GM23248 (cell line): Measurements from ENCODE around the gene TPTE. TPM values are rescaled to one million over a fixed set of nuclear protein-coding genes. Genes with fewer than 3 reads are reported as not detected.
"Not testable (repeated sequence)": the region's sequence is repeated elsewhere in the genome, so short reads cannot be mapped to it uniquely, and the experiment has no call there.

Source experiments
- DNase-seq: peaks from one replicate; pipeline ENCODE4 v3.0.0-alpha.2; 2015
- H2AFZ ChIP-seq: fragments of 200-600 bp; sonication (generic); 2 replicates; pipeline ENCODE4 v1.6.1; 2016; ENCODE audit warnings: antibody characterized with exemption
- H3F3A ChIP-seq: fragments of 200-600 bp; sonication (generic); 2 replicates; pipeline ENCODE4 v1.6.1; 2016; ENCODE audit warnings: mild to moderate bottlenecking, antibody characterized with exemption, mixed run types; ENCODE audit not compliant: insufficient read depth
- H3K27ac ChIP-seq: fragments of 200-600 bp; sonication (generic); 2 replicates; pipeline ENCODE4 v1.5.1; 2016; ENCODE audit warnings: mild to moderate bottlenecking
- H3K27me3 ChIP-seq: fragments of 200-600 bp; sonication (generic); replicated peaks from 2 replicates; pipeline ENCODE4 v1.6.1; 2016; ENCODE audit warnings: mild to moderate bottlenecking; ENCODE audit not compliant: insufficient read depth
- H3K36me3 ChIP-seq: fragments of 200-600 bp; sonication (generic); 2 replicates; pipeline ENCODE4 v1.6.1; 2016; ENCODE audit warnings: low read depth, mild to moderate bottlenecking
- H3K4me1 ChIP-seq: fragments of 200-600 bp; sonication (generic); 2 replicates; pipeline ENCODE4 v1.6.1; 2016; ENCODE audit warnings: mild to moderate bottlenecking; ENCODE audit not compliant: insufficient read depth
- H3K4me2 ChIP-seq: fragments of 200-600 bp; sonication (generic); one replicate; pipeline ENCODE4 v1.6.1; 2016; ENCODE audit warnings: mild to moderate bottlenecking; ENCODE audit not compliant: unreplicated experiment
- H3K4me3 ChIP-seq: fragments of 200-600 bp; sonication (generic); 2 replicates; pipeline ENCODE4 v1.5.1; 2016; ENCODE audit warnings: mild to moderate bottlenecking
- H3K79me2 ChIP-seq: fragments of 200-600 bp; sonication (generic); 2 replicates; pipeline ENCODE4 v1.6.1; 2016; ENCODE audit warnings: mild to moderate bottlenecking; ENCODE audit not compliant: insufficient read depth
- H3K9ac ChIP-seq: fragments of 200-600 bp; sonication (generic); 2 replicates; pipeline ENCODE4 v1.6.1; 2016; ENCODE audit warnings: mild to moderate bottlenecking
- H3K9me2 ChIP-seq: fragments of 200-600 bp; sonication (generic); 2 replicates; pipeline ENCODE4 v1.6.1; 2016; ENCODE audit warnings: mixed run types, mild to moderate bottlenecking, moderate library complexity; ENCODE audit not compliant: insufficient read depth
- H3K9me3 ChIP-seq: fragments of 200-600 bp; sonication (generic); one replicate; pipeline ENCODE4 v1.6.1; 2017; ENCODE audit warnings: low read depth
- H4K20me1 ChIP-seq: fragments of 200-600 bp; sonication (generic); 2 replicates; pipeline ENCODE4 v1.6.0; 2016; ENCODE audit not compliant: insufficient read depth
- EZH2phosphoT487 ChIP-seq: fragments of 200-600 bp; sonication (generic); IDR thresholded peaks from 2 replicates; pipeline ENCODE4 v1.6.1; 2018; ENCODE audit warnings: antibody characterized with exemption, moderate library complexity, mild to moderate bottlenecking, low read depth; ENCODE audit not compliant: insufficient read depth
- WGBS, 2 experiments: methylation state at CpG; one replicate each; pipeline ENCODE4 v1.1.6; 2015 to 2017; ENCODE audit warnings: low lambda C conversion rate in 2 of 2, low coverage in 1 of 2; ENCODE audit errors: missing lambda C conversion rate in 2 of 2; 5-methylcytosine and 5-hydroxymethylcytosine counted together
- in situ Hi-C: fragments of 300-500 bp; cut with MboI; formaldehyde crosslinking; loops from 2 replicates; pipeline ENCODE4 v1.15.0; 2020
- polyA plus RNA-seq: library from polyadenylated mRNA; unstranded; fragments of >200 nt; fragmentation: Nextera tagmentation; extraction: Ambion mirVana; gene quantifications from 2 replicates; pipeline ENCODE4 v1.2.1, GENCODE V29; 2016
- small RNA-seq: library from RNA; depleted of rRNA; stranded (forward); fragments of <200 nt; gene quantifications from one replicate; pipeline ENCODE3, GENCODE V24; 2014; ENCODE audit warnings: low read depth, low replicate concordance
- total RNA-seq: library from RNA; depleted of rRNA; stranded (reverse); fragments of >200 nt; shearing (Covaris generic); gene quantifications from 2 replicates; pipeline ENCODE4 v1.2.3, GENCODE V29; 2014

Gene TPTE
- total and polyA plus RNA-seq, 2 experiments from 2014 or later: not detected

DNA sequence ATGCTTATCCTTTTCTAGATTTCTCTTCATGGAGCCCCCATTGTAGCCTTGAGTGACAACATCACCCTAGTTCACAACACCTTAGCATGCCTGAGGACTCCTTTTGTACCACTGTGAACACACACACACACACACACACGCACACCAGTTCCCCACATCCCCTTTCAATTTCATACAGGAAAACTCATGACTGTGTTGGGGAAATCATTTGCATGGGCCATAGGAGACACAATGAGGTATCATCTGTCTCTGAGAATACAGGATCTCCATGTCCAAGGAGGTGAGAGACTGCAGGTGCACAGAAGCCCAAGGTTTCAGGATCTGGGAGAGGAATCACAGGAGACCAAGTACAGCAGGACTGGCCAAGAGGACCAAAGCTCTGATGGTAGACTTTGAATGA, 119.7 kb downstream of the TPTE start:
- H3K27ac ChIP-seq: no peak overlapping the region
- peaks cover 4% of the 10 kb centered on the region for H3K9me3 ChIP-seq
- TF ChIP-seq EZH2phosphoT487: no peak
- no peak overlapping the region for H3K4me2 ChIP-seq
- no peaks in the 10 kb centered on the region for H3K36me3 ChIP-seq
- no peaks in the 10 kb centered on the region for H3K79me2 ChIP-seq
- no peaks in the 10 kb centered on the region for H3K4me1 ChIP-seq
- in situ Hi-C loops: no loop called here
- DNase-seq: no peak
- no peak overlapping the region for H2AFZ ChIP-seq
- no peak overlapping the region for H3K9ac ChIP-seq
- no peak overlapping the region for H3K4me3 ChIP-seq
- H4K20me1 ChIP-seq: no peaks in the 10 kb centered on the region
- 19 to 29% methylated on average over 1 of the region's 1 CpG for WGBS, 2 experiments
- no peaks in the 10 kb centered on the region for H3K9me2 ChIP-seq
- no peaks in the 10 kb centered on the region for H3K27me3 ChIP-seq
- no peaks in the 10 kb centered on the region for H3F3A ChIP-seq

DNA sequence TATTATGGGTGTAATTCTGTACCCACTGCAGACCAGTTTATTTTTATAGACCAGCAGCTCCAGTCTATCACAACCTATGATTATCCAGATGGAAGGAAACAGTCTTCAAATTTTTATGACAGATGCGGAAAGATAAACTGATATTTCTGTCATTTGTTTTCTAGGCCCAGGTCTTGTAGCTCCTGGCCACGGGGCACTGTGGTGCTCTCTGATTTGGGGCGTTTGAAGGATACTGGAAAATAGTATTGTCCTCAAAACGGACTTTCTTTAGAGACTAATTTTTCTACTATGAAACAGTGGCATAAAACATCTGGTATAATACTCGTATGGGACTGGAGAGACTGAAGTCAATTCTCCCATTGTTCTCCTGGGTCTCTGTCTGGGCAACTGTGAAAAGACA, 124.3 kb downstream of the TPTE start:
- H3K36me3 ChIP-seq: not testable (repeated sequence)

DNA sequence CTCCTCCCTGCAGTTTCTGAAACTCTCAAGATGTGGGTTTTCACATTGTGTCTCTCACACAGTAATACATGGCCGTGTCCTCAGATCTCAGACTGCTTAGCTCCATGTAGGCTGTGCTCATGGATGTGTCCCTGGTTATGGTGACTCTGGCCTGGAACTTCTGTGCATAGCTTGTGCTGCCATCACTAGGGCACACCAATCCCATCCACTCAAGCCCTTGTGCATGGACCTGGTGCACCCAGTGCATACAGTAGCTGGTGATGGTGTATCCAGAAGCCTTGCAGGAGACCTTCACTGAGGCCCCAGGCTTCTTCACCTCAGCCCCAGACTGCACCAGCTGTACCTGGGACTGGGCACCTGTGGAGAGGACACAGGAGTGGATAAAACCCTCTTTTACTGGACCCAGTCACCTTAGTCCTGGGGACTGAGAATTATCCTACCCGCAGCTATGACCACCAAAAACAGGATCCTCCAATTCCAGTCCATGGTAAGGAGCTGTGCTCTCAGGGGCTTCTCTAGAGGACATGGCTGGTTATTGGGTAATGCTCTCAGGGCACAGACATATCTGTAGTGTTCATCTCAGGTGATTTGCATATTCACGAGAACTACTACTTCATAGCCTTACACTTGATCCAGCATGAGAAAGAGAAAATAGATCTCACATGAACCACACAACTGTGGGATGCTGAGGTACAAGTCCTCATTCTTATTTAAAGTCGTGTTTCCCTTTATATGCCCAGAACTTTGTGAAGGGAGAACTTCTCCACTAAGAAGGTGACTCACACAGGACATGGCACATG, 128.2 kb downstream of the TPTE start:
- H3K4me2 ChIP-seq, H3K27ac ChIP-seq, H3K27me3 ChIP-seq, H3K4me1 ChIP-seq, H3K9ac ChIP-seq, H3K36me3 ChIP-seq, DNase-seq, H3F3A ChIP-seq, H3K9me2 ChIP-seq, H3K4me3 ChIP-seq, H3K79me2 ChIP-seq, H2AFZ ChIP-seq, in situ Hi-C loops, H3K9me3 ChIP-seq, H4K20me1 ChIP-seq: not testable (repeated sequence)
- WGBS, 2 experiments: 9 to 12% methylated on average over 4 of the region's 4 CpGs

More for the DNA sequence above, 124.3 kb downstream of the TPTE start:
- H3K79me2 ChIP-seq, DNase-seq, H3F3A ChIP-seq, H3K9me3 ChIP-seq, H3K4me1 ChIP-seq, H3K27ac ChIP-seq, H3K4me3 ChIP-seq, in situ Hi-C loops, H3K9me2 ChIP-seq, H3K27me3 ChIP-seq, H3K4me2 ChIP-seq, H4K20me1 ChIP-seq, H3K9ac ChIP-seq, H2AFZ ChIP-seq: not testable (repeated sequence)
- 1 to 5% methylated on average over 4 to 5 of the region's 5 CpGs for WGBS, 2 experiments

DNA sequence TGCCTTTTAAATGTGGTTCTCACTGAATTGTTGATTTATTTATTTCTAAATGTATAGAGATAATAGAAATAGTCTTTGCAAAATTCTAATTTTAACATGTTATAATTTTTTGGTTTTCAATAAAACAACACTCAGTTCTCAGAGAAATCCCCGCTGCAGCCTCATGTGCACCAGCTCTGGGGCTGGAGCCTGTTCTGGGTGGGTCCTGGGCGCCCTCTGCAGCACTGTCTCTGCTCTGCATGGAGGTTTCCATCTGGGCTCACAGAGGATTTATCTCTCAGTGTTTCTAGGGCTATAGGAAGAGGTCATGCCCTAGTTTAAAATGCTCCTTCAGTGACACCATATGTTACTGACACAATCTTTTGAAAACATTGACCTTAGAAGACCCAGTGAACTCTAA, 128.9 kb downstream of the TPTE start:
- H3K27ac ChIP-seq, H3K9me2 ChIP-seq, H3K4me2 ChIP-seq, H3K36me3 ChIP-seq, H3K4me1 ChIP-seq, H2AFZ ChIP-seq, H3F3A ChIP-seq, H3K9ac ChIP-seq, DNase-seq, H3K79me2 ChIP-seq, H3K9me3 ChIP-seq, in situ Hi-C loops, H4K20me1 ChIP-seq, H3K27me3 ChIP-seq, H3K4me3 ChIP-seq: not testable (repeated sequence)
- 8 to 11% methylated on average over 2 of the region's 2 CpGs for WGBS, 2 experiments

Small RNA genes lying within 50 kb of the gene (small RNA-seq; reads per million reads assigned to genes)
- gene CYCSP41: not detected
